Mesenchymal stem cell (in vitro differentiated cells and primary cell): ENCODE data around the gene LGR6.

Source experiments
- DNase-seq: peaks from one replicate; pipeline ENCODE4 v3.0.0-alpha.2; 2013
- H2AFZ ChIP-seq: one replicate; pipeline ENCODE4 v1.6.1; 2013; ENCODE audit warnings: low read depth, mild to moderate bottlenecking, control low read depth, inconsistent platforms, low read length, moderate library complexity
- H2AK5ac ChIP-seq: 2 replicates; pipeline ENCODE4 v1.6.1; 2013; ENCODE audit warnings: low read length, moderate library complexity, mild to moderate bottlenecking, inconsistent platforms; ENCODE audit not compliant: severe bottlenecking
- H2BK120ac ChIP-seq: one replicate; pipeline ENCODE4 v1.6.1; 2013; ENCODE audit warnings: low read depth, mild to moderate bottlenecking, inconsistent platforms, low read length, moderate library complexity
- H2BK12ac ChIP-seq, 2 experiments: one replicate each; pipeline ENCODE4 v1.6.1; 2013; ENCODE audit warnings: inconsistent platforms in 2 of 2, low read length in 2 of 2, mild to moderate bottlenecking in 2 of 2, moderate library complexity in 2 of 2, control low read depth in 1 of 2
- H2BK15ac ChIP-seq: one replicate; pipeline ENCODE4 v1.6.1; 2013; ENCODE audit warnings: mild to moderate bottlenecking, low read depth, inconsistent platforms; ENCODE audit not compliant: poor library complexity, severe bottlenecking
- H2BK5ac ChIP-seq: 2 replicates; pipeline ENCODE4 v1.6.1; 2013; ENCODE audit warnings: low read depth, mild to moderate bottlenecking, low read length, control low read depth, inconsistent platforms; ENCODE audit not compliant: poor library complexity, severe bottlenecking
- H3K14ac ChIP-seq, 2 experiments: one replicate each; pipeline ENCODE4 v1.6.1; 2013; ENCODE audit warnings: inconsistent platforms in 2 of 2, low read length in 2 of 2, control low read depth in 1 of 2, mild to moderate bottlenecking in 1 of 2, moderate library complexity in 1 of 2
- H3K18ac ChIP-seq, 2 experiments: one replicate each; pipeline ENCODE4 v1.6.1; 2013; ENCODE audit warnings: inconsistent platforms in 2 of 2, low read length in 2 of 2, control low read depth in 1 of 2, low read depth in 1 of 2, mild to moderate bottlenecking in 1 of 2
- H3K23ac ChIP-seq, 2 experiments: one replicate each; pipeline ENCODE4 v1.6.1; 2013; ENCODE audit warnings: inconsistent platforms in 2 of 2, low read length in 2 of 2, mild to moderate bottlenecking in 2 of 2, moderate library complexity in 2 of 2, control low read depth in 1 of 2
- H3K27ac ChIP-seq: 2 replicates; pipeline ENCODE4 v1.5.1; 2013; ENCODE audit warnings: mild to moderate bottlenecking, moderate library complexity, low read length, control low read depth, inconsistent platforms; ENCODE audit not compliant: poor library complexity, severe bottlenecking
- H3K27me3 ChIP-seq, 2 experiments: 2 replicates each; pipeline versions ENCODE4 v1.6.1 to v1.7.0; 2013; ENCODE audit warnings: low read length in 2 of 2, mild to moderate bottlenecking in 2 of 2, moderate library complexity in 2 of 2, control low read depth in 1 of 2, inconsistent platforms in 1 of 2; ENCODE audit not compliant: control insufficient read depth in 1 of 2, insufficient read depth in 1 of 2
- H3K36me3 ChIP-seq, 2 experiments: 2 replicates each; pipeline versions ENCODE4 v1.6.1 to v1.7.0; 2013; ENCODE audit warnings: low read length in 2 of 2, control low read depth in 1 of 2, inconsistent platforms in 1 of 2, low read depth in 1 of 2, mild to moderate bottlenecking in 1 of 2; ENCODE audit not compliant: insufficient read depth in 2 of 2, control insufficient read depth in 1 of 2
- H3K4ac ChIP-seq, 2 experiments: one replicate each; pipeline ENCODE4 v1.6.1; 2013; ENCODE audit warnings: inconsistent platforms in 2 of 2, low read length in 2 of 2, mild to moderate bottlenecking in 2 of 2, moderate library complexity in 2 of 2, control low read depth in 1 of 2, low read depth in 1 of 2
- H3K4me1 ChIP-seq: 2 replicates; pipeline ENCODE4 v1.6.1; 2013; ENCODE audit warnings: low read depth, low read length, control low read depth; ENCODE audit not compliant: control insufficient read depth, insufficient read depth
- H3K4me2 ChIP-seq: 2 replicates; pipeline ENCODE4 v1.6.1; 2013; ENCODE audit warnings: low read length, mild to moderate bottlenecking, inconsistent platforms; ENCODE audit not compliant: poor library complexity, severe bottlenecking
- H3K4me3 ChIP-seq, 2 experiments: 2 replicates each; pipeline versions ENCODE4 v1.5.1 to v1.7.0; 2013; ENCODE audit warnings: low read length in 2 of 2, mild to moderate bottlenecking in 2 of 2, control low read depth in 1 of 2, low read depth in 1 of 2; ENCODE audit not compliant: insufficient read depth in 1 of 2
- H3K79me1 ChIP-seq: replicated peaks from 2 replicates; pipeline ENCODE4 v1.6.1; 2013; ENCODE audit warnings: mild to moderate bottlenecking, control low read depth, low read length, inconsistent platforms; ENCODE audit not compliant: poor library complexity, severe bottlenecking
- H3K9ac ChIP-seq: 2 replicates; pipeline ENCODE4 v1.7.0; 2013; ENCODE audit warnings: mild to moderate bottlenecking, low read length, moderate library complexity
- H3K9me3 ChIP-seq: 2 replicates; pipeline ENCODE4 v1.7.0; 2013; ENCODE audit warnings: mild to moderate bottlenecking, low read length; ENCODE audit not compliant: control insufficient read depth
- H4K8ac ChIP-seq: one replicate; pipeline ENCODE4 v1.6.1; 2013; ENCODE audit warnings: inconsistent platforms, mild to moderate bottlenecking, low read length, moderate library complexity
- H4K91ac ChIP-seq: one replicate; pipeline ENCODE4 v1.6.1; 2013; ENCODE audit warnings: mild to moderate bottlenecking, low read length, inconsistent platforms
- WGBS: methylation state at CpG from one replicate; pipeline ENCODE4 v1.1.7; 2013; ENCODE audit warnings: mixed read lengths; 5-methylcytosine and 5-hydroxymethylcytosine counted together

The LGR6 gene

GRCh38 chr1:202275061-202275770 lies 81.6 kb downstream of the LGR6 start:
- Histone ChIP-seq H3K27ac (no peak overlapping the region), H2AK5ac (no peak overlapping the region), H2AFZ (no peak overlapping the region), H3K27me3 (peaks cover 6 to 98% of the 10 kb centered on the region in 2 experiments), H2BK120ac (no peak overlapping the region), H3K18ac (no peak overlapping the region), H4K91ac (no peak overlapping the region), H2BK12ac (no peak overlapping the region), H3K14ac (no peak overlapping the region), H3K4ac (no peak overlapping the region), H3K23ac (no peak overlapping the region), H3K4me2 (no peak overlapping the region), H3K9me3 (no peaks in the 10 kb centered on the region), H3K4me1 (peaks cover 3% of the 10 kb centered on the region), H3K4me3 (no peak overlapping the region), H2BK5ac (no peak overlapping the region), H3K79me1 (no peaks in the 10 kb centered on the region), H3K36me3 (no peaks in the 10 kb centered on the region), H3K9ac (no peak overlapping the region), H2BK15ac (no peak overlapping the region), H4K8ac (no peak overlapping the region)
- 90% methylated on average over 3 of the region's 3 CpGs for WGBS
- no peak for DNase-seq

GRCh38 chr1:202276081-202276715 lies 82.6 kb downstream of the LGR6 start:
- no peak overlapping the region for H4K91ac ChIP-seq
- H3K4me3 ChIP-seq, result no peak overlapping the region
- H3K4ac ChIP-seq, result no peak overlapping the region
- H2BK12ac ChIP-seq, result no peak overlapping the region
- peaks cover 0 to 97% of the 10 kb centered on the region in 2 experiments for H3K27me3 ChIP-seq
- DNase-seq, result no peak
- no peak overlapping the region for H2BK15ac ChIP-seq
- H3K4me2 ChIP-seq, result no peak overlapping the region
- H3K36me3 ChIP-seq, result no peaks in the 10 kb centered on the region
- 95% methylated on average over 11 of the region's 11 CpGs for whole genome bisulfite sequencing
- H3K18ac ChIP-seq, result no peak overlapping the region
- H3K14ac ChIP-seq, result no peak overlapping the region
- H2AK5ac ChIP-seq, result no peak overlapping the region
- no peaks in the 10 kb centered on the region for H3K79me1 ChIP-seq
- no peak overlapping the region for H3K27ac ChIP-seq
- H2BK5ac ChIP-seq, result no peak overlapping the region
- no peak overlapping the region for H3K23ac ChIP-seq
- H3K9ac ChIP-seq, result no peak overlapping the region
- H3K4me1 ChIP-seq, result peaks cover 11% of the 10 kb centered on the region
- no peak overlapping the region for H2AFZ ChIP-seq
- H3K9me3 ChIP-seq, result no peaks in the 10 kb centered on the region
- H2BK120ac ChIP-seq, result no peak overlapping the region
- no peak overlapping the region for H4K8ac ChIP-seq

GRCh38 chr1:202276920-202277319 lies 83.3 kb downstream of the LGR6 start:
- H3K36me3 ChIP-seq, result no peaks in the 10 kb centered on the region
- WGBS, result 89% methylated on average over 3 of the region's 3 CpGs

GRCh38 chr1:202278751-202279150 lies 85.2 kb downstream of the LGR6 start:
- Histone ChIP-seq H2AK5ac (peak overlapping the region; percentile 6), H3K4ac (no peak overlapping the region), H3K79me1 (no peaks in the 10 kb centered on the region), H2BK15ac (no peak overlapping the region), H3K9me3 (no peaks in the 10 kb centered on the region), H3K14ac (no peak overlapping the region), H2AFZ (no peak overlapping the region), H3K4me1 (peaks cover 31% of the 10 kb centered on the region), H4K91ac (no peak overlapping the region), H3K27me3 (peaks cover 0 to 85% of the 10 kb centered on the region in 2 experiments), H3K4me2 (no peak overlapping the region), H3K18ac (no peak overlapping the region), H2BK120ac (no peak overlapping the region), H2BK5ac (no peak overlapping the region), H4K8ac (no peak overlapping the region), H2BK12ac (no peak overlapping the region), H3K27ac (no peak overlapping the region), H3K4me3 (no peak overlapping the region), H3K9ac (no peak overlapping the region), H3K36me3 (no peaks in the 10 kb centered on the region), H3K23ac (no peak overlapping the region)
- DNase-seq, result no peak
- 80% methylated on average over 1 of the region's 2 CpGs for WGBS

More at GRCh38 chr1:202276920-202277319, 83.3 kb downstream of the LGR6 start:
- Histone ChIP-seq H3K18ac (no peak overlapping the region), H3K9ac (no peak overlapping the region), H2BK5ac (no peak overlapping the region), H3K4me3 (no peak overlapping the region), H3K27me3 (peaks cover 0 to 92% of the 10 kb centered on the region in 2 experiments), H2AK5ac (no peak overlapping the region), H3K4me1 (peaks cover 18% of the 10 kb centered on the region), H3K27ac (no peak overlapping the region), H3K79me1 (no peaks in the 10 kb centered on the region), H2AFZ (no peak overlapping the region), H2BK120ac (no peak overlapping the region), H3K9me3 (no peaks in the 10 kb centered on the region), H4K91ac (no peak overlapping the region), H3K4me2 (no peak overlapping the region), H3K4ac (no peak overlapping the region), H2BK15ac (no peak overlapping the region), H3K14ac (no peak overlapping the region), H3K23ac (no peak overlapping the region), H4K8ac (no peak overlapping the region), H2BK12ac (no peak overlapping the region)
- DNase-seq, result no peak
